Esophagus squamous epithelium (tissue), 4 donors: Measurements from ENCODE around the gene FNIP1.

Experiments used
- POLR2A ChIP-seq, 4 donors: fragments of 450-650 bp; IDR thresholded peaks; one replicate each; pipeline ENCODE4 v1.6.1; 2017; ENCODE audit warnings: antibody characterized with exemption in 4 of 4, mild to moderate bottlenecking in 4 of 4, moderate library complexity in 3 of 4
- TF ChIP-seq, protein P1 (sequence below), 6 experiments: fragments of 450-650 bp in 4 of 6; fragments of 200-600 bp in 2 of 6; sonication (generic) in 2 of 6; IDR thresholded peaks; one replicate each; pipeline ENCODE4 v1.5.1; 2016 to 2019; ENCODE audit warnings: antibody characterized with exemption in 6 of 6, mild to moderate bottlenecking in 4 of 6, moderate library complexity in 4 of 6

GRCh38 chr5:131684595-131684994 is 112.2 kb downstream of the FNIP1 start:
- TF ChIP-seq, protein P1, sequence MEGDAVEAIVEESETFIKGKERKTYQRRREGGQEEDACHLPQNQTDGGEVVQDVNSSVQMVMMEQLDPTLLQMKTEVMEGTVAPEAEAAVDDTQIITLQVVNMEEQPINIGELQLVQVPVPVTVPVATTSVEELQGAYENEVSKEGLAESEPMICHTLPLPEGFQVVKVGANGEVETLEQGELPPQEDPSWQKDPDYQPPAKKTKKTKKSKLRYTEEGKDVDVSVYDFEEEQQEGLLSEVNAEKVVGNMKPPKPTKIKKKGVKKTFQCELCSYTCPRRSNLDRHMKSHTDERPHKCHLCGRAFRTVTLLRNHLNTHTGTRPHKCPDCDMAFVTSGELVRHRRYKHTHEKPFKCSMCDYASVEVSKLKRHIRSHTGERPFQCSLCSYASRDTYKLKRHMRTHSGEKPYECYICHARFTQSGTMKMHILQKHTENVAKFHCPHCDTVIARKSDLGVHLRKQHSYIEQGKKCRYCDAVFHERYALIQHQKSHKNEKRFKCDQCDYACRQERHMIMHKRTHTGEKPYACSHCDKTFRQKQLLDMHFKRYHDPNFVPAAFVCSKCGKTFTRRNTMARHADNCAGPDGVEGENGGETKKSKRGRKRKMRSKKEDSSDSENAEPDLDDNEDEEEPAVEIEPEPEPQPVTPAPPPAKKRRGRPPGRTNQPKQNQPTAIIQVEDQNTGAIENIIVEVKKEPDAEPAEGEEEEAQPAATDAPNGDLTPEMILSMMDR (IDR thresholded peaks at IDR 0.05): no peak
- no peak for TF ChIP-seq POLR2A (IDR thresholded peaks at IDR 0.05)
